ENCODE measurements around the gene MET.
"Not testable (repeated sequence)": the region's sequence is repeated elsewhere in the genome, so short reads cannot be mapped to it uniquely, and the experiment has no call there.

The MET gene

DNA sequence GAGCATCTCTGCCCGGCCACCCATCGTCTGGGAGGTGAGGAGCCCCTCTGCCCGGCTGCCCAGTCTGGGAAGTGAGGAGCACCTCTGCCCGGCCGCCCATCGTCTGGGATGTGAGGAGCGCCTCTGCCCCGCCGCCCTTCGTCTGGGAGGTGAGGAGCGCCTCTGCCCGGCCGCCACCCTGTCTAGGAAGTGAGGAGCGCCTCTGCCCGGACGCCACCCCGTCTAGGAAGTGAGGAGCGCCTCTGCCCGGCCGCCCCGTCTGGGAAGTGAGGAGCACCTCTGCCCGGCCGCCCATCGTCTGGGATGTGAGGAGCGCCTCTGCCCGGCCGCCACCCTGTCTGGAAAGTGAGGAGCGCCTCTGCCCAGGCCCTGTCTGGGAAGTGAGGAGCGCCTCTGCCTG lies 33.4 kb upstream of the MET start:
- 94 to 97% methylated on average over 29 of the region's 29 CpGs for WGBS, 2 experiments
- not testable (repeated sequence) for H3K4me1 ChIP-seq (ENCODE audit: control insufficient read depth, insufficient read depth, low read length); H3K4me3 ChIP-seq (ENCODE audit: insufficient read depth, low read depth, low read length)

DNA sequence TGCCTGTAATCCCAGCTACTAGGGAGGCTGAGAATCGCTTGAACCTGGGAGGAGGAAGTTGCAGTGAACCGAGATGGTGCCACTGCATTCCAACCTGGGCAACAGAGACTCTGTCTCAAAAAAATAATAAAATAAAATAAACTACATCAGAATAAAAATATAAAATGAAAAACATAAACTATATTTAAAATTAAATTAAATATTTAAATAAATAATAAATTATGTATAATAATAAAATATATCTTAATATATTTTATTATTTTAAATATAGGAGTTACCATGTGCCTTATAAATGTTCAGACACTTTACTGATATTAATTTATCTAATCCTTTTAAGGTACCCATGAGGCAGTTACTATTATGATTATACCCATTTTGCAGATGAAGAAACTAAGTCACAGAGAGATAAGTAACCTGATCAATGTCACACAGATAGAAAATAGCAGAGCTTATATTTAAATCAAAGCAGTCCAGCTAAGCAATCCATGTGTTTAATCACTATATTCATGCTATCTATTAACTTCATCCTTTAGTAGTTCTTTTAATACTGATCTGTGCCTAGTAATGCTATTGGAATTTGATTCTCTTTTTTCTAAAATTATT lies 30.3 kb upstream of the MET start:
- Histone ChIP-seq H3K36me3 (ENCODE audit: control insufficient read depth, insufficient read depth, low read length) (no peaks in the 10 kb centered on the region), H3K9me3 (ENCODE audit: control insufficient read depth, low read length) (no peaks in the 10 kb centered on the region), H3K27ac (ENCODE audit: insufficient read depth, low read depth, low read length, poor library complexity, severe bottlenecking) (no peak overlapping the region), H3K4me1 (ENCODE audit: control insufficient read depth, insufficient read depth, low read length) (no peaks in the 10 kb centered on the region), H3K4me3 (ENCODE audit: insufficient read depth, low read depth, low read length) (no peak overlapping the region), H3K27me3 (ENCODE audit: control insufficient read depth, insufficient read depth, low read length, poor library complexity, severe bottlenecking) (no peaks in the 10 kb centered on the region)
- 85 to 98% methylated on average over 2 of the region's 2 CpGs for WGBS, 2 experiments

More for the DNA sequence above, 33.4 kb upstream of the MET start:
- not testable (repeated sequence) for H3K27me3 ChIP-seq (ENCODE audit: control insufficient read depth, insufficient read depth, low read length, poor library complexity, severe bottlenecking); H3K36me3 ChIP-seq (ENCODE audit: control insufficient read depth, insufficient read depth, low read length); H3K9me3 ChIP-seq (ENCODE audit: control insufficient read depth, low read length); H3K27ac ChIP-seq (ENCODE audit: insufficient read depth, low read depth, low read length, poor library complexity, severe bottlenecking)

DNA sequence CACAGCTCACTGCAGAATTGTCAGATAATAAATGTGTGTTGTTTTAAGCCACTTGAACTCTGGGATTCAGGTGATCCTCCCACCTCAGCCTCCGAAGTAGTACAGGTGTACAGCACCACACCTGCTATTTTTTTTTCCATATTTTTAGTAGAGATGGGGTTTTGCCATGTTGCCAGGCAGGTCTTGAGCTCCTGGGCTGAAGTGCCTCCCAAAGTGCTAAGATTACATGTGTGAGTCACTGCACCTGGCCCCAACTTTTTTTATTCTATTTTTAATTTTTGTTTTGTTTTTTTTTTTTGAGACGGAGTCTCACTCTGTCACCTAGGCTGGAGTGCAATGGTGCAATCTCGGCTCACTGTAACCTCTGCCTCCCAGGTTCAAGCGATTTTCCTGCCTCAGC lies 28.8 kb upstream of the MET start:
- H3K4me1 ChIP-seq (ENCODE audit: control insufficient read depth, insufficient read depth, low read length); H3K36me3 ChIP-seq (ENCODE audit: control insufficient read depth, insufficient read depth, low read length); H3K4me3 ChIP-seq (ENCODE audit: insufficient read depth, low read depth, low read length); H3K27me3 ChIP-seq (ENCODE audit: control insufficient read depth, insufficient read depth, low read length, poor library complexity, severe bottlenecking); H3K9me3 ChIP-seq (ENCODE audit: control insufficient read depth, low read length); H3K27ac ChIP-seq (ENCODE audit: insufficient read depth, low read depth, low read length, poor library complexity, severe bottlenecking): not testable (repeated sequence)
- 94 to 96% methylated on average over 3 to 4 of the region's 4 CpGs for WGBS, 2 experiments

DNA sequence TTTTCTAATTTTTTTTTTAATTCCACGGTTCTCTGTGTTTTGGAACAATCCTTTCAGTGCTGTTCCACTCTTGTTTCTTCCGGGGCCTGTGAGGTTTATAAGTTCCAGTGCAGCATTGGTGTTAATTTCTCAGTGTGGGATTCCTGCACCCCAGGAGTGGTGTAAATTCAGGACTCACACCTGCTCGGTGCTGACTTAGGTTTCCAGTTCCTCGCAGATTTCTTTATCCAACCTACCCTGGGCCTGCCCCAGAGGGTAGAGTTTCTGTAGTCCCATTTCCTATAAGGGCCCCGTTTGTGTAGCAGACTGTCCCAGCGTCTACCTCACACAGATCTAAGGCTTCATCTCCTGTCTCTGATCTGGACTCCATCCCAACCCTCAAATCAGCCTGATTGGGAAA lies 27.4 kb upstream of the MET start:
- WGBS, 2 experiments, result 93 to 96% methylated on average over 6 of the region's 6 CpGs
- no peaks in the 10 kb centered on the region for H3K36me3 ChIP-seq (ENCODE audit: control insufficient read depth, insufficient read depth, low read length)
- no peaks in the 10 kb centered on the region for H3K4me1 ChIP-seq (ENCODE audit: control insufficient read depth, insufficient read depth, low read length)
- no peak overlapping the region for H3K27ac ChIP-seq (ENCODE audit: insufficient read depth, low read depth, low read length, poor library complexity, severe bottlenecking)
- no peak overlapping the region for H3K4me3 ChIP-seq (ENCODE audit: insufficient read depth, low read depth, low read length)
- H3K27me3 ChIP-seq (ENCODE audit: control insufficient read depth, insufficient read depth, low read length, poor library complexity, severe bottlenecking), result no peaks in the 10 kb centered on the region
- H3K9me3 ChIP-seq (ENCODE audit: control insufficient read depth, low read length), result no peaks in the 10 kb centered on the region

DNA sequence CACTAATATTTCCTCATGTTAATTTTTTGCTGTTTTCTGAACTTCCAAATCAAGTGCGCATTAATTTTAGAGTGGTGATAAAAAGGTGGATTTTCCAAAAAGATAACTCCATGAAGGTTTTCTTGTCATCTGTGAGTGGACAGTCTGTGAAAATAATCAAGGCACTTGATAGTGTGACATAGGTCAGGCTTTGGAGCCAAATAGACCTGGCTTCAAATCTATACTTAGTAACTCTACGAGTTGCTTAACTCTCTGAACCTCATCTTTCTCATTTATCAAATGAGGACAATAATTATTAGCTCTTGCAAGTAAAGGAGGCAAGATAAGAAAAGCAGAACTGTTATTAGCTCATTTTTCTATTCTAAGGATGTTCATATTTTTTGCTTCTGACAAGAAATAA lies 24.7 kb upstream of the MET start:
- 93 to 100% methylated on average over 1 to 2 of the region's 2 CpGs for WGBS, 2 experiments

DNA sequence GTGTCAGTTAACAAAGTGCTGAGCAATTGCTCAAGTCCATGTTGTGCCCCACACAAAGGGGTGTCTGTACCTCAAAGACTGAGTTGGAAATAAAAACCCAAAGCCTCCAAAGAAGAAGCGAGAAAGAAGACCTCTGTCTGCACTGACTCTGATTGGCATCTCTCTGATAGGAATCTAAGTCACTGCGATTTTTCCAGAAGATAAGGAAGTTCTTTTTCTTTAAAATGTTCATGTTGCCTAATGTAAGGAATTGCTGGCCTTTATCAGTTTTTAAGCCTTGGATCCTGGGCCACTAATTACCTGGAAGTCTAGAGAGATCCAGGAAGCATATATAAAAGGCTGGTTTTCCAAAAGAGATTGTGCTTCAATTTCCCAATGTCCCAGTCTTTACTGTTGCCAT lies 24.1 kb upstream of the MET start:
- Histone ChIP-seq H3K4me1 (ENCODE audit: control insufficient read depth, insufficient read depth, low read length) (no peaks in the 10 kb centered on the region), H3K36me3 (ENCODE audit: control insufficient read depth, insufficient read depth, low read length) (no peaks in the 10 kb centered on the region), H3K4me3 (ENCODE audit: insufficient read depth, low read depth, low read length) (no peak overlapping the region), H3K27ac (ENCODE audit: insufficient read depth, low read depth, low read length, poor library complexity, severe bottlenecking) (no peak overlapping the region), H3K27me3 (ENCODE audit: control insufficient read depth, insufficient read depth, low read length, poor library complexity, severe bottlenecking) (no peaks in the 10 kb centered on the region), H3K9me3 (ENCODE audit: control insufficient read depth, low read length) (no peaks in the 10 kb centered on the region)
- 90 to 91% methylated on average over 2 of the region's 2 CpGs for WGBS, 2 experiments

More for the DNA sequence above, 24.7 kb upstream of the MET start:
- Histone ChIP-seq H3K4me3 (ENCODE audit: insufficient read depth, low read depth, low read length) (no peak overlapping the region), H3K9me3 (ENCODE audit: control insufficient read depth, low read length) (no peaks in the 10 kb centered on the region), H3K27me3 (ENCODE audit: control insufficient read depth, insufficient read depth, low read length, poor library complexity, severe bottlenecking) (no peaks in the 10 kb centered on the region), H3K36me3 (ENCODE audit: control insufficient read depth, insufficient read depth, low read length) (no peaks in the 10 kb centered on the region), H3K27ac (ENCODE audit: insufficient read depth, low read depth, low read length, poor library complexity, severe bottlenecking) (no peak overlapping the region), H3K4me1 (ENCODE audit: control insufficient read depth, insufficient read depth, low read length) (no peaks in the 10 kb centered on the region)

DNA sequence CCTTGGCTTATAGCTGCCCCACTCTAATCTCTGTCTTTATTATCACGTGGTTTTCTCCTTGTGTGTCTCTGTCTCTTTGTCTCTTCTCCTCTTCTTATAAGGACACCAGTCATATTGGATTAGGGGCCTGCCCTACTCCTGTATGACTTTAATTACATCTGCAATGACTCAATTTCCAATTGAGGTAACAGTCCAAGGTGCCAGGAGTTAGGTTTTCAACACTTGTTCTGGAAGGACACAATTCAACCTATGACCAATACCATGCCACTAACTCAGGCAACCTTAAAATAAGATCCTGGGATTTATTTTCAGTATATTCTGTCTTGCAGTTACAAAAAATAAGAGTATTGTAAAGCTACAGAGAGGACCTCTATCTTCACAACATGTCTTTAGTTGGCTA lies 21.6 kb upstream of the MET start:
- Histone ChIP-seq H3K27ac (ENCODE audit: insufficient read depth, low read depth, low read length, poor library complexity, severe bottlenecking) (no peak overlapping the region), H3K9me3 (ENCODE audit: control insufficient read depth, low read length) (no peaks in the 10 kb centered on the region), H3K27me3 (ENCODE audit: control insufficient read depth, insufficient read depth, low read length, poor library complexity, severe bottlenecking) (no peaks in the 10 kb centered on the region), H3K4me1 (ENCODE audit: control insufficient read depth, insufficient read depth, low read length) (no peaks in the 10 kb centered on the region), H3K36me3 (ENCODE audit: control insufficient read depth, insufficient read depth, low read length) (no peaks in the 10 kb centered on the region), H3K4me3 (ENCODE audit: insufficient read depth, low read depth, low read length) (no peak overlapping the region)
- 88 to 89% methylated on average over 1 of the region's 1 CpG for WGBS, 2 experiments

DNA sequence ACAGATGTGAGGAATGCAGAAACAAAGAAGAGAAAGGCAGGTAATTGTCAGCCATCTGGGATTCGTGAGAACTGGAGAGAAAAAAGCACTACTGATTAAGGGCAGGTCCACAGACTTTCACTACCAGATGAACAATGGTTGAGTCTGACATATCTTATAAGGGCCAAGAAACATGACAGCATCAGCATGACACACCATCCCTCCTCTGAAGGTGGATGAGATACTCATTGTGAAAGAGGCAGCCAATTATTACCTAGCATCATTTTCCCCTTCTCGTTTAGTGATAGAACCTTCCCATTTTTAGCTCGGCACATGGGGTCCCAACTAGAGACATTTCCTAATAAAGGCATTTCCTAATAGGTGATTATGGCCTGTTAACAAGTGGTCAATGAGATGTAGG lies 19.2 kb upstream of the MET start:
- Histone ChIP-seq H3K27me3 (ENCODE audit: control insufficient read depth, insufficient read depth, low read length, poor library complexity, severe bottlenecking) (no peaks in the 10 kb centered on the region), H3K4me1 (ENCODE audit: control insufficient read depth, insufficient read depth, low read length) (no peaks in the 10 kb centered on the region), H3K27ac (ENCODE audit: insufficient read depth, low read depth, low read length, poor library complexity, severe bottlenecking) (no peak overlapping the region), H3K9me3 (ENCODE audit: control insufficient read depth, low read length) (no peaks in the 10 kb centered on the region), H3K36me3 (ENCODE audit: control insufficient read depth, insufficient read depth, low read length) (no peaks in the 10 kb centered on the region), H3K4me3 (ENCODE audit: insufficient read depth, low read depth, low read length) (no peak overlapping the region)
- 79 to 96% methylated on average over 3 of the region's 3 CpGs for WGBS, 2 experiments

DNA sequence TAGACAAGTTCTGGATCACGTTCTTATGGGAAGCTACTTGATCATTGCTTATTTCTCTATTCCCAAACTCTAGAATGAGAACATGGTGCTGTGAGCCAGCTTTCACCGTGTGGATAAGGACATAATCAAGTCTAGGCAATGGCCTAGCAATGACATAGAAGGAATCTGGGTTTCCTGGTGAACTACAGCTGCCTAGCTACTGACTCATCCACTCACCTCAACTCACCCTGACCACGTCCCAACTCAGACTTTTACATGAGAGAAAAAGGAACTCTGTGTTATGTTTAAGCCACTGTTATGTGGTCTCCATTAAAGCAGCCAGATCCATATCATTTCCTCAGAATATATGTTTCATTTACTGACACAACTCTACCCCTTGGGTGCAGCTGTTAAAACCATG lies 18.8 kb upstream of the MET start:
- Histone ChIP-seq H3K4me3 (ENCODE audit: insufficient read depth, low read depth, low read length) (no peak overlapping the region), H3K36me3 (ENCODE audit: control insufficient read depth, insufficient read depth, low read length) (no peaks in the 10 kb centered on the region), H3K27me3 (ENCODE audit: control insufficient read depth, insufficient read depth, low read length, poor library complexity, severe bottlenecking) (no peaks in the 10 kb centered on the region), H3K4me1 (ENCODE audit: control insufficient read depth, insufficient read depth, low read length) (no peaks in the 10 kb centered on the region), H3K9me3 (ENCODE audit: control insufficient read depth, low read length) (no peaks in the 10 kb centered on the region), H3K27ac (ENCODE audit: insufficient read depth, low read depth, low read length, poor library complexity, severe bottlenecking) (no peak overlapping the region)
- 82 to 94% methylated on average over 2 to 3 of the region's 3 CpGs for WGBS, 2 experiments

DNA sequence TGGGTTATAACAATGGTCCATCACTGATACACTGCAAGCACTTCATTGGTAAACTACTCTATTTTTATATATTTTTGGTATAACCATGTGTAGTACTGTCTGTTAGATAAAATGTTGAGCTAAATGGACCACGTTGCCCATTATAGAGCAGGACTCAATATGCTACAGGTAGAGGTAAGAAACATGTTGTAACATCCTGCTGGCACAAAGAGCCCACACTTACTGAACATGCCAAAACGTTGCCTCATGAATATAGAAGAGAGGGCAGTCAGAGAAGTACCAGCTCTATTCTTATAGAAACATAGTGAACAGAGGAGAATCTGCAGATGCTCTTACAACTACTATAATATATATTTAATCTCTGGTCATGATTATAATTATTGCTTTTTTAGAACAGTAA lies 18.4 kb upstream of the MET start:
- no peaks in the 10 kb centered on the region for H3K36me3 ChIP-seq (ENCODE audit: control insufficient read depth, insufficient read depth, low read length)
- no peak overlapping the region for H3K27ac ChIP-seq (ENCODE audit: insufficient read depth, low read depth, low read length, poor library complexity, severe bottlenecking)
- H3K27me3 ChIP-seq (ENCODE audit: control insufficient read depth, insufficient read depth, low read length, poor library complexity, severe bottlenecking), result no peaks in the 10 kb centered on the region
- no peak overlapping the region for H3K4me3 ChIP-seq (ENCODE audit: insufficient read depth, low read depth, low read length)
- no peaks in the 10 kb centered on the region for H3K4me1 ChIP-seq (ENCODE audit: control insufficient read depth, insufficient read depth, low read length)
- H3K9me3 ChIP-seq (ENCODE audit: control insufficient read depth, low read length), result no peaks in the 10 kb centered on the region
- 86 to 88% methylated on average over 2 of the region's 2 CpGs for WGBS, 2 experiments

DNA sequence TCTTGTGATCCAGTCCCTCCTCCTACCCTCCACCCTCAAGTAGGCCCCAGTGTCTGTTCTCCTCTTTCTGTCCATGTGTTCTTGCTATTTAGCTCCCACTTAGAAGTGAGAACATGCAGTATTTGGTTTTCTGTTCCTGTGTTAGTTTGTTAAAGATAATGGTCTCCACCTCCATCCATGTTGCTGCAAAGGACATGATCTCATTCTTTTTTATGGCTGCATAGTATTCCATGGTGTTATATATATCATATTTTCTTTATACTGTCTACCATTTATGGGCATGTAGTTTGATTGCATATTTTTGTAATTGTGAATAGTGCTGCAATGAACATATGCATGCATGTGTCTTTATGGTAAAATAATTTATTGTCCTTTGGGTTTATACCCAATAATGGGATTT lies 12.7 kb upstream of the MET start:
- not testable (repeated sequence) for H3K27ac ChIP-seq (ENCODE audit: insufficient read depth, low read depth, low read length, poor library complexity, severe bottlenecking); H3K9me3 ChIP-seq (ENCODE audit: control insufficient read depth, low read length); H3K4me3 ChIP-seq (ENCODE audit: insufficient read depth, low read depth, low read length); H3K27me3 ChIP-seq (ENCODE audit: control insufficient read depth, insufficient read depth, low read length, poor library complexity, severe bottlenecking); H3K4me1 ChIP-seq (ENCODE audit: control insufficient read depth, insufficient read depth, low read length); H3K36me3 ChIP-seq (ENCODE audit: control insufficient read depth, insufficient read depth, low read length)
